ENCODE results near the gene MCF2L2.

- TF ChIP-seq, protein P1, sequence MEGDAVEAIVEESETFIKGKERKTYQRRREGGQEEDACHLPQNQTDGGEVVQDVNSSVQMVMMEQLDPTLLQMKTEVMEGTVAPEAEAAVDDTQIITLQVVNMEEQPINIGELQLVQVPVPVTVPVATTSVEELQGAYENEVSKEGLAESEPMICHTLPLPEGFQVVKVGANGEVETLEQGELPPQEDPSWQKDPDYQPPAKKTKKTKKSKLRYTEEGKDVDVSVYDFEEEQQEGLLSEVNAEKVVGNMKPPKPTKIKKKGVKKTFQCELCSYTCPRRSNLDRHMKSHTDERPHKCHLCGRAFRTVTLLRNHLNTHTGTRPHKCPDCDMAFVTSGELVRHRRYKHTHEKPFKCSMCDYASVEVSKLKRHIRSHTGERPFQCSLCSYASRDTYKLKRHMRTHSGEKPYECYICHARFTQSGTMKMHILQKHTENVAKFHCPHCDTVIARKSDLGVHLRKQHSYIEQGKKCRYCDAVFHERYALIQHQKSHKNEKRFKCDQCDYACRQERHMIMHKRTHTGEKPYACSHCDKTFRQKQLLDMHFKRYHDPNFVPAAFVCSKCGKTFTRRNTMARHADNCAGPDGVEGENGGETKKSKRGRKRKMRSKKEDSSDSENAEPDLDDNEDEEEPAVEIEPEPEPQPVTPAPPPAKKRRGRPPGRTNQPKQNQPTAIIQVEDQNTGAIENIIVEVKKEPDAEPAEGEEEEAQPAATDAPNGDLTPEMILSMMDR (IDR thresholded peaks at IDR 0.05): no peak
- no peak for TF ChIP-seq POLR2A (IDR thresholded peaks at IDR 0.05)
Measured at GRCh38 chr3:183192650-183193300, 235.6 kb downstream of the MCF2L2 start.

Data from thyroid gland (tissue), 4 donors.